ENCODE data around the gene GAREM1. TPM values are rescaled to one million over a fixed set of nuclear protein-coding genes. Genes with fewer than 3 reads are reported as not detected.

GAREM1 gene
- total and polyA plus RNA-seq, 4 donors, result 3.0 to 13.7 (median 8.5) TPM

DNA sequence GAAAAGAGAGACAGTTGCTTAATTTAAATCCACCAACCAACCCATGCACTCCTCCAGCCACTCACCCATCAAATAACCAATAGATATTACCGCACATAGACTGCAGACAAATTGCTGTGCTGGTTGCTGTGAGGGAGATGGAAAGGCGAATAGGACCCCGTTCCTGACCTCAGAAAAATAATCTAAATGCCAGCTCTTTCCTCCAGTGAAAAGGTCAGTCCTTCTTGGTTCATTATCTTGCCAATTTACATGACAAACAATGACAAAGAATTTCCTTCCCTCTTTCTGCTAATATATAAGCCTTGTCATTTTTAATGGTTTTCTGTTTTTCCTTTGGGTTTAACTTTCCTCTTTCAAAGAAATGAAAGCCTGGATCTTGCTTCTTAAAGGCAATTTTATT is 219.2 kb downstream of the GAREM1 start:
- WGBS, 2 donors, result 45 to 58% methylated on average over 3 of the region's 3 CpGs
- no peak for ATAC-seq (ENCODE audit: insufficient read depth, low FRiP score)
- Histone ChIP-seq H3K27ac (ENCODE audit: low read depth in 1 of 2, low read length in 1 of 2) (no peak overlapping the region), H3K4me1 (ENCODE audit: control insufficient read depth in 5 of 5, insufficient read depth in 5 of 5, low read length in 5 of 5) (no peaks in the 10 kb centered on the region), H3K27me3 (ENCODE audit: control insufficient read depth in 3 of 3, insufficient read depth in 3 of 3, low read length in 2 of 3) (no peaks in the 10 kb centered on the region), H3K4me3 (no peak overlapping the region), H3K36me3 (ENCODE audit: control insufficient read depth in 4 of 4, insufficient read depth in 4 of 4, low read length in 4 of 4) (no peaks in the 10 kb centered on the region), H3K9ac (ENCODE audit: insufficient read depth in 1 of 2, low read length in 2 of 2) (no peak overlapping the region), H3K9me3 (ENCODE audit: control insufficient read depth in 4 of 4, insufficient read depth in 3 of 4, low read length in 3 of 4) (no peaks in the 10 kb centered on the region)
- DNase-seq, result no peak
- TF ChIP-seq, protein P1, sequence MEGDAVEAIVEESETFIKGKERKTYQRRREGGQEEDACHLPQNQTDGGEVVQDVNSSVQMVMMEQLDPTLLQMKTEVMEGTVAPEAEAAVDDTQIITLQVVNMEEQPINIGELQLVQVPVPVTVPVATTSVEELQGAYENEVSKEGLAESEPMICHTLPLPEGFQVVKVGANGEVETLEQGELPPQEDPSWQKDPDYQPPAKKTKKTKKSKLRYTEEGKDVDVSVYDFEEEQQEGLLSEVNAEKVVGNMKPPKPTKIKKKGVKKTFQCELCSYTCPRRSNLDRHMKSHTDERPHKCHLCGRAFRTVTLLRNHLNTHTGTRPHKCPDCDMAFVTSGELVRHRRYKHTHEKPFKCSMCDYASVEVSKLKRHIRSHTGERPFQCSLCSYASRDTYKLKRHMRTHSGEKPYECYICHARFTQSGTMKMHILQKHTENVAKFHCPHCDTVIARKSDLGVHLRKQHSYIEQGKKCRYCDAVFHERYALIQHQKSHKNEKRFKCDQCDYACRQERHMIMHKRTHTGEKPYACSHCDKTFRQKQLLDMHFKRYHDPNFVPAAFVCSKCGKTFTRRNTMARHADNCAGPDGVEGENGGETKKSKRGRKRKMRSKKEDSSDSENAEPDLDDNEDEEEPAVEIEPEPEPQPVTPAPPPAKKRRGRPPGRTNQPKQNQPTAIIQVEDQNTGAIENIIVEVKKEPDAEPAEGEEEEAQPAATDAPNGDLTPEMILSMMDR (IDR thresholded peaks at IDR 0.05; ENCODE audit: control extremely low read depth, extremely low read depth), result no peak

- Histone ChIP-seq H3K4me3 (no peak overlapping the region), H3K36me3 (ENCODE audit: control insufficient read depth in 4 of 4, insufficient read depth in 4 of 4, low read length in 4 of 4) (no peaks in the 10 kb centered on the region), H3K27ac (ENCODE audit: low read depth in 1 of 2, low read length in 1 of 2) (no peak overlapping the region), H3K27me3 (ENCODE audit: control insufficient read depth in 3 of 3, insufficient read depth in 3 of 3, low read length in 2 of 3) (no peaks in the 10 kb centered on the region), H3K9me3 (ENCODE audit: control insufficient read depth in 4 of 4, insufficient read depth in 3 of 4, low read length in 3 of 4) (no peaks in the 10 kb centered on the region), H3K9ac (ENCODE audit: insufficient read depth in 1 of 2, low read length in 2 of 2) (no peak overlapping the region), H3K4me1 (ENCODE audit: control insufficient read depth in 5 of 5, insufficient read depth in 5 of 5, low read length in 5 of 5) (no peaks in the 10 kb centered on the region)
- TF ChIP-seq, protein P1 (IDR thresholded peaks at IDR 0.05; ENCODE audit: control extremely low read depth, extremely low read depth), result no peak
- WGBS, 2 donors, result 86 to 91% methylated on average over 8 of the region's 8 CpGs
- ATAC-seq (ENCODE audit: insufficient read depth, low FRiP score) (no peak), DNase-seq (no peak)
Measured at GRCh38 chr18:32249147-32249929, 221.3 kb downstream of the GAREM1 start.

GRCh38 chr18:32244881-32245280 is 225.8 kb downstream of the GAREM1 start:
- no peak for DNase-seq
- H3K9me3 ChIP-seq (ENCODE audit: control insufficient read depth in 4 of 4, insufficient read depth in 3 of 4, low read length in 3 of 4), result no peaks in the 10 kb centered on the region
- H3K4me3 ChIP-seq, result no peak overlapping the region
- no peaks in the 10 kb centered on the region for H3K27me3 ChIP-seq (ENCODE audit: control insufficient read depth in 3 of 3, insufficient read depth in 3 of 3, low read length in 2 of 3)
- no peaks in the 10 kb centered on the region for H3K4me1 ChIP-seq (ENCODE audit: control insufficient read depth in 5 of 5, insufficient read depth in 5 of 5, low read length in 5 of 5)
- ATAC-seq (ENCODE audit: insufficient read depth, low FRiP score), result no peak
- H3K36me3 ChIP-seq (ENCODE audit: control insufficient read depth in 4 of 4, insufficient read depth in 4 of 4, low read length in 4 of 4), result no peaks in the 10 kb centered on the region
- no peak overlapping the region for H3K9ac ChIP-seq (ENCODE audit: insufficient read depth in 1 of 2, low read length in 2 of 2)
- no peak overlapping the region for H3K27ac ChIP-seq (ENCODE audit: low read depth in 1 of 2, low read length in 1 of 2)
- TF ChIP-seq, protein P1 (IDR thresholded peaks at IDR 0.05; ENCODE audit: control extremely low read depth, extremely low read depth), result no peak
- WGBS, 2 donors, result 67 to 79% methylated on average over 5 of the region's 5 CpGs

Data from lung (tissue), 12 donors.